VCaP (cell line): Measurements from ENCODE around the gene INSL3.
A peak's percentile ranks its signal among the peaks of the same experiment; 100 is the strongest.

ENCODE experiments used
- H3K27ac ChIP-seq: fragments of 450-650 bp; 2 replicates; pipeline ENCODE4 v1.5.1; 2017
- TF ChIP-seq, protein P1 (sequence below): fragments of 450-650 bp; conservative IDR thresholded peaks from 2 replicates; pipeline ENCODE4 v1.5.1; 2017; ENCODE audit warnings: mild to moderate bottlenecking, moderate library complexity

INSL3 gene

DNA sequence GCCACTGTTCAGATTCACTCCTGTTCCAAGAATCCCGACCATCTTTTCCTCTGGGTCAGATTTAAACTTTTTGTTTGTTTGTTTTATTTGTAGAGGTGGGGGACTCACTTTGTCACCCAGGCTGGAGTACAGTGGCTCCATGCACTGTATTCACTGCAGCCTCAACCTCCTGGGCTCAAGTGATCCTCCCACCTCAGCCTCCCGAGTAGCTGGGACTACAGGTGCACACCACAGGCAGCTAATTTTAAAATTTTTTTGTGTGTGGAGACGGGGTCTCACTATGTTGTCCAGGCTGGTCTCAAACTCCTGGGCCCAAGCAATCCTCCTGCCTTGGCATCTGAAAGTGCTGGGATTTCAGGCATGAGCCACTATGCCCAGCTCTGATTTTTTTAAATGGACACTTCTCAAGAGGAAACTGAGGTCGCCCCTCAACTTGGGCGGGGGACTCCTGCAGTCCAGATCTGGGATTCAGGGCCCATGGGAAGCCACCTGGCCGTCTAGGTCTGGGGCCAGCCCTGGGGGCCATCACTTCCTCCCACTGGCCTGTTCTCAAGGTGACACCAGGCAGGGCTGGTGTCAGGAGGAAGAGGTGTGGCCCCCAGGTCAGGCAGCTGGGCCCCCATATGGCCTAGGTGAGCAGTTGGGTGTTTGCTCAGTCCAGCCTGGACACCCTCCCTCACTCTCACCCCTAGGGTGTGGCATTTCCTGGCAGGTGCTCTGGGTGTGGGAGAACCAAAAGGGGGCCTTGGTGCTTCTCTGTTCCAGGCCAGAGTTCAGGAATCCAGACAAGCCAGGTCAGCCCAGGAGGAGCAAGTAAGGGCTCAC lies 25.1 kb downstream of the INSL3 start:
- no peak overlapping the region for H3K27ac ChIP-seq
- TF ChIP-seq, protein P1, sequence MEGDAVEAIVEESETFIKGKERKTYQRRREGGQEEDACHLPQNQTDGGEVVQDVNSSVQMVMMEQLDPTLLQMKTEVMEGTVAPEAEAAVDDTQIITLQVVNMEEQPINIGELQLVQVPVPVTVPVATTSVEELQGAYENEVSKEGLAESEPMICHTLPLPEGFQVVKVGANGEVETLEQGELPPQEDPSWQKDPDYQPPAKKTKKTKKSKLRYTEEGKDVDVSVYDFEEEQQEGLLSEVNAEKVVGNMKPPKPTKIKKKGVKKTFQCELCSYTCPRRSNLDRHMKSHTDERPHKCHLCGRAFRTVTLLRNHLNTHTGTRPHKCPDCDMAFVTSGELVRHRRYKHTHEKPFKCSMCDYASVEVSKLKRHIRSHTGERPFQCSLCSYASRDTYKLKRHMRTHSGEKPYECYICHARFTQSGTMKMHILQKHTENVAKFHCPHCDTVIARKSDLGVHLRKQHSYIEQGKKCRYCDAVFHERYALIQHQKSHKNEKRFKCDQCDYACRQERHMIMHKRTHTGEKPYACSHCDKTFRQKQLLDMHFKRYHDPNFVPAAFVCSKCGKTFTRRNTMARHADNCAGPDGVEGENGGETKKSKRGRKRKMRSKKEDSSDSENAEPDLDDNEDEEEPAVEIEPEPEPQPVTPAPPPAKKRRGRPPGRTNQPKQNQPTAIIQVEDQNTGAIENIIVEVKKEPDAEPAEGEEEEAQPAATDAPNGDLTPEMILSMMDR = no peak

- H3K27ac ChIP-seq = no peak overlapping the region
- TF ChIP-seq, protein P1 = no peak
Observed at GRCh38 chr19:17795495-17795856, 25.8 kb downstream of the INSL3 start.

DNA sequence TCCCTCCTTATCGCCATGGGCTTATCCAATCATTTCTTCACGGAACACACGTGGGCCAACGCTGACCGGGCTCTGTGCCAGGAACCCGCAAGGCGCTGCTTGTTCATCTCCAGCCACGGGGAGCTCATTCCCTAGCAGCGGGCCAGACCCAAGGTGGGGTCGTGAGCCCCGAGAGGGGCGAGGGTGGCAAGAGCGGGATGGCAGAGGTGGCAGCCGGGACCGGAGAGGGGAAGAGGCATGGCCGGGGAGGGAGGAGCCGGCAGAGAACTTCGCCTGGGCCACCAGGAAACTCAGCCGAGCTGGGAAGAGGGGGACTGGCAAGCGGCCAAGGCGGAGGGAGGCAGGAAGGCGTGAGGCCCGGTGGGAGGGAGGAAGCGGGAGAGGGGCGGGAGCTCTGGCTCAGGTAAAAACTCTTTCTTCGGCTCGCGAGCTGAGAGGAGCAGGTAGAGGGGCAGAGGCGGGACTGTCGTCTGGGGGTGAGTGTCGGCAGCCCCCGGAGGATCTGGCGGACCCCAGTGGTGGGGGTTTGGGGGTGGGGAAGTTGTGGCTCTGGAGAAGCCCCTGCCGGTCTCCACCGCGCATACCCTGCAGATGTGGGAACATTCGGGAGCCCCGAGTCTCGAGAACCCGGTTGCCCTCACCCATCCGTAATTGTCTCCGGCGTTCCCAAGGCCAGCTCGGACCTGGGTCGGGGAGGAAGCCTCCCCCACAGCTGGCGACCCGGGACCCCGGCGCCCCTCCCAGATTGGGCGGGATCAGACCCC lies 26.4 kb downstream of the INSL3 start, which contains the start of gene B3GNT3:
Gene B3GNT3, plus strand, starts transcription at position 408 of the 764 bp plus-strand sequence. CDS start 12,670 bp downstream, outside the sequence.
- TF ChIP-seq, protein P1 = no peak
- no peak within 1 kb of the TSS for H3K27ac ChIP-seq

- no peak overlapping the region for H3K27ac ChIP-seq
- TF ChIP-seq, protein P1 = no peak
Observed at GRCh38 chr19:17794412-17794730, 26.9 kb downstream of the INSL3 start.

DNA sequence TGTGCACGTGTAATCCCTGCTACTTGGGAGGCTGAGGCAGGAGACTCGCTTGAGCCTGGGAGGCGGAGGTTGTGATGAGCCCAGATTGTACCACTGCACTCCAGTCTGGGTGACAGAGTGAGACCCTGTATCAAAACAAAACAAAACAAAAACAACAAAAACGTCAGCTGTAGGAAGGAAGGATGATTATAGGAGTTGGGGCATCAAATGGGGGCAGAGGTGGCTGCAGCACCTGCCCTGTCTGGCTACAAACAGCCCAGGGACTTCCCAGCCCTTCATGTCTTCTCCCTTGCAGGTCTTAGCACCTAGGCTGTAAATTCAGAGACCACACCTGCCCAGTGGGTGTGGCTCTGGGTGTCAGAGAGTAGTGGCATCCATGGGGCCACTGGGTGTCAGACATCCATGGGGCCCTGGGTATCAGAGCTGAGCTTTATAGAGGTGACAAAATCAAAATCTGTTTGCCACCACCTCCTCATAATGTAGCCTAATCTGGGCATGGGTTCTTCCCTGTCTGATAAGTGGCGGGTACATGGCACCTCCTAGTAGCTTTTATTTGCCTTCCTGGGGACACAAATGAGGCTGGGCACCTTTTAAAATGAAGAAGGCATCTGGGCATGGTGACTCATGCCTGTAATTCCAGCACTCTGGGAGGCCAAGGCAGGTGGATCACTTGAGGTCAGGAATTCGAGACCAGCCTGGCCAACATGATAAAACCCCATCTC lies 31.1 kb downstream of the INSL3 start:
- TF ChIP-seq, protein P1 = no peak
- peak overlapping the region; percentile 62 for H3K27ac ChIP-seq

DNA sequence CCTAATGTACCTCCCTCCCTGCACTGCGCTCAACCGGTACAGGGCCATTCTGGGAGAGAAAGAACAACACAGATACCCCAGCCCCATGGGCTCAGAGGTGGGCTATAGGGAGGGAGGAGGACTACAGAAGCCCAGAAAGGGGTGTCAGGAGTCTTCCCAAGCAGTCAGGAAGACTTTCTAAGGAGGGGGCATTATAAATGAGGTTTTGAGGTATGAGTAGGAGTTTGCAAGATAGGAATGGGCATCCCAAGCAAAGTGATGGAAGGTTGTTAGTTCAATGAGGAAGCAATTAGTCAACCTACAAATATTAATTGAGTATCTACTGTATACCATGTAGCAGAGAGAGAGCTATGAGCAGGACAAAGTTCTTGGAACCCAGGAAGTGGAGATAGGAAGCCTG lies 32.7 kb downstream of the INSL3 start:
- H3K27ac ChIP-seq = peak overlapping the region; percentile 52
- TF ChIP-seq, protein P1 = no peak

DNA sequence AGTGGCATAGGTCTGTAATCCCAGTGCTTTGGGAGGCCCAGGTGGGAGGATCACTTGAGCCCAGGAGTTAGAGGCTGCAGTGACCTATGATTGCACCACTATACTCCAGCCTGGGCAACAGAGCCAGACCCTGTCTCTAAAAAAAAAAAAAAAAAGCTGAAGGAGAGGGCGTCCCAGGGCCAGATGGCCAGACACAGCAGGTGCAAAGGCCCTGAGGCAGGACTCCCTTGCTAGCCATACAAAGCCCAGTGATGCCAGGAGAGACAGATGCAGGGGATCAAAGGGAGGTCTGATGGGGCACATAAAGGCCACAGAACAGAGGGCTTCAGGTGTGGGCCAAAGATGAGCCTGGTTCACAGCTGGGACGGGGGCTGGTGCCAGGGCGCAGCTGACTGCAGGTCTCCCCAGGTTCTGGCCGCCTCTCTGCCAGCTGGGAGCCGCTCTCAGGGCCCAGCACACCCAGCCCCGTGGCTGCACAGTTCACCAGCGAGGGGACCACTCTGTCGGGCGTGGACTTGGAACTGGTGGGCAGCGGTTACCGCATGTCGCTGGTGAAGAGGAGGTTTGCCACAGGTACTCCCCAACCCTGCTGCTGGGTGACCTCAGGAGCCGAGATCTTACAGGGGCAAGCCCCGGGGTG lies 33.9 kb downstream of the INSL3 start:
- peak overlapping the region; percentile 52; the same call in 1 of the 2 replicates for H3K27ac ChIP-seq
- TF ChIP-seq, protein P1 = no peak
